Stimulated activated naive CD8-positive, alpha-beta T cell treated with anti-CD3 and anti-CD28 coated beads, Interleukin-15, amount 100 ng/mL, for 72 hours (primary cell): ENCODE measurements around the gene PDE4A.
"Not testable (repeated sequence)": the region's sequence is repeated elsewhere in the genome, so short reads cannot be mapped to it uniquely, and the experiment has no call there.

Experiments used
- ATAC-seq: fragments of 150-1000 bp; cut with Tn5 transposase; 2 replicates; pipeline ENCODE4 v1.10.0; 2021; ENCODE audit warnings: mild to moderate bottlenecking, moderate library complexity
- DNase-seq, 2 donors: peaks; one replicate each; pipeline ENCODE4 v3.0.0; 2021 to 2022
- H3K27ac Mint-ChIP-seq, 2 donors: one replicate each; pipeline ENCODE4 v1.8.0; 2022; ENCODE audit warnings: mild to moderate bottlenecking in 2 of 2, mixed read lengths in 2 of 2, moderate library complexity in 2 of 2
- H3K27me3 Mint-ChIP-seq: one replicate; pipeline ENCODE4 v1.8.0; 2022; ENCODE audit warnings: mixed read lengths
- H3K4me1 Mint-ChIP-seq: one replicate; pipeline ENCODE4 v1.8.0; 2022; ENCODE audit warnings: mild to moderate bottlenecking, mixed read lengths
- H3K4me3 Mint-ChIP-seq, 2 donors: one replicate each; pipeline ENCODE4 v1.8.0; 2022; ENCODE audit warnings: mild to moderate bottlenecking in 2 of 2, mixed read lengths in 2 of 2, moderate library complexity in 1 of 2
- H3K9me3 Mint-ChIP-seq, 2 donors: one replicate each; pipeline ENCODE4 v1.8.0; 2022; ENCODE audit warnings: mixed read lengths in 2 of 2

Gene PDE4A

GRCh38 chr19:10461047-10461949, 41.0 kb downstream of the PDE4A start:
- Mint-ChIP-seq H3K27me3 (peaks cover 12% of the 10 kb centered on the region), H3K27ac (no peak overlapping the region), H3K4me3 (peak overlapping the region; percentile 39 to 54), H3K4me1 (peaks cover 24% of the 10 kb centered on the region), H3K9me3 (no peaks in the 10 kb centered on the region)
- DNase-seq (peak; percentile 91 to 92), ATAC-seq (peak; percentile 98)

- DNase-seq, H3K9me3 Mint-ChIP-seq, ATAC-seq: not testable (repeated sequence)
- H3K27me3 Mint-ChIP-seq, result peaks cover 12% of the 10 kb centered on the region
- peak overlapping the region; percentile 38 to 45 for H3K4me3 Mint-ChIP-seq
- H3K4me1 Mint-ChIP-seq, result peaks cover 24% of the 10 kb centered on the region
- peak overlapping the region in 1 of 2 donors; percentile 74 for H3K27ac Mint-ChIP-seq
These were observed 41.7 kb downstream of the PDE4A start for GRCh38 chr19:10462042-10462441.

DNA sequence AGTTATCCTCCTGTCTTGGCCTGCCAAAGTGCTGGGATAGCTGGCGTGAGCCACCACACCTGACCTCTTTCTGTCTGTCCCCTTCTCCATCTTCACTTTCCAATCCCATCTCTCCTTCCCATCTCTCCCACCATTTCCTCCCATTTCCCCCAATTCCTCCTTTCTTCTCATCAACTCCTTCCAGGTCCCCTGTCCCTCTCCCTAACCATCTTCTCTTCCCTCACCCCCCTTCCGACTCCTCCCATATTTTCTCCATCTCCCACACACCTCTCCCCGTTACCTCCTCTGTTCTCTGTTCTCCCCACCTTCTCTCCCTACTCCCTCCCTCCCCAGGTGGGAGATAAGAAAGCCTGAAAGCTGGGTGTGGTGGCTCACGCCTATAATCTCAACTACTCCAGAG, 42.2 kb downstream of the PDE4A start:
- no peak for DNase-seq
- Mint-ChIP-seq H3K27ac (no peak overlapping the region), H3K27me3 (peaks cover 12% of the 10 kb centered on the region), H3K4me3 (peak overlapping the region in 1 of 2 donors; percentile 9), H3K4me1 (peaks cover 24% of the 10 kb centered on the region), H3K9me3 (no peaks in the 10 kb centered on the region)
- no peak for ATAC-seq

DNA sequence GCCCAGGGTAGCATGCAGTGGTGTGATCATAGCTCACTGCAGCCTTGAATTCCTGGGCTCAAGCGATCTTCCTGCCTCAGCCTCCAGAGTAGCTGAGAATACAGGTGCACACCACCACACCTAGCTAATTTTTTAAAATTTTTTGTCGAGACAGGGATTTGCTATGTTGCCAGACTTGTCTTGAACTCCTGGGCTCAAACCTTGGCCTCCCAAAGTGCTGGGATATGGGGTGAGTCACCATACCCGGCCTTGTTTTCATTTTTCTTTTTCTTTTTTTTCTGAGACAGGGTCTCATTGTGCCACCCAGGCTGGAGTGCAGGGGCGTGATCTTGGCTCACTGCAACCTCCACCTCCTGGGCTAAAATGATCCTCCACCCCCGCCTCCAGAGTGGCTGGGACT, 44.1 kb downstream of the PDE4A start:
- Mint-ChIP-seq H3K27me3 (peaks cover 12% of the 10 kb centered on the region), H3K27ac (no peak overlapping the region), H3K9me3 (no peaks in the 10 kb centered on the region), H3K4me1 (peaks cover 24% of the 10 kb centered on the region), H3K4me3 (no peak overlapping the region)
- DNase-seq (no peak), ATAC-seq (no peak)

DNA sequence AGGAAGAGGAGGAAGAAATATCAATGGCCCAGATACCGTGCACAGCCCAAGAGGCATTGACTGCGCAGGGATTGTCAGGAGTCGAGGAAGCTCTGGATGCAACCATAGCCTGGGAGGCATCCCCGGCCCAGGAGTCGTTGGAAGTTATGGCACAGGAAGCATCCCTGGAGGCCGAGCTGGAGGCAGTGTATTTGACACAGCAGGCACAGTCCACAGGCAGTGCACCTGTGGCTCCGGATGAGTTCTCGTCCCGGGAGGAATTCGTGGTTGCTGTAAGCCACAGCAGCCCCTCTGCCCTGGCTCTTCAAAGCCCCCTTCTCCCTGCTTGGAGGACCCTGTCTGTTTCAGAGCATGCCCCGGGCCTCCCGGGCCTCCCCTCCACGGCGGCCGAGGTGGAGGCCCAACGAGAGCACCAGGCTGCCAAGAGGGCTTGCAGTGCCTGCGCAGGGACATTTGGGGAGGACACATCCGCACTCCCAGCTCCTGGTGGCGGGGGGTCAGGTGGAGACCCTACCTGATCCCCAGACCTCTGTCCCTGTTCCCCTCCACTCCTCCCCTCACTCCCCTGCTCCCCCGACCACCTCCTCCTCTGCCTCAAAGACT, 46.9 kb downstream of the PDE4A start:
- Mint-ChIP-seq H3K27ac (peak overlapping the region in 1 of 2 donors; percentile 42), H3K27me3 (peaks cover 11% of the 10 kb centered on the region), H3K4me1 (peaks cover 8% of the 10 kb centered on the region), H3K4me3 (no peak overlapping the region), H3K9me3 (no peaks in the 10 kb centered on the region)
- DNase-seq (no peak), ATAC-seq (no peak)

GRCh38 chr19:10468133-10468532, 47.8 kb downstream of the PDE4A start:
- Mint-ChIP-seq H3K27ac (peak overlapping the region in 1 of 2 donors; percentile 13), H3K27me3 (peaks cover 2% of the 10 kb centered on the region)

GRCh38 chr19:10471909-10472308, 51.6 kb downstream of the PDE4A start:
- peaks cover 13% of the 10 kb centered on the region for H3K4me1 Mint-ChIP-seq
- no peak overlapping the region for H3K27ac Mint-ChIP-seq
- H3K27me3 Mint-ChIP-seq, result no peaks in the 10 kb centered on the region
- no peak overlapping the region for H3K4me3 Mint-ChIP-seq
- no peaks in the 10 kb centered on the region for H3K9me3 Mint-ChIP-seq
- no peak for ATAC-seq
- no peak for DNase-seq

More at GRCh38 chr19:10468133-10468532, 47.8 kb downstream of the PDE4A start:
- no peak for ATAC-seq
- no peak overlapping the region for H3K4me3 Mint-ChIP-seq
- H3K9me3 Mint-ChIP-seq, result no peaks in the 10 kb centered on the region
- DNase-seq, result no peak
- H3K4me1 Mint-ChIP-seq, result no peaks in the 10 kb centered on the region

- Mint-ChIP-seq H3K9me3 (no peaks in the 10 kb centered on the region), H3K27ac (no peak overlapping the region), H3K4me1 (peaks cover 13% of the 10 kb centered on the region), H3K27me3 (no peaks in the 10 kb centered on the region), H3K4me3 (no peak overlapping the region)
- DNase-seq, result no peak
- ATAC-seq, result no peak
These were observed 52.9 kb downstream of the PDE4A start for GRCh38 chr19:10473192-10473591.

GRCh38 chr19:10474962-10475451, 54.7 kb downstream of the PDE4A start:
- H3K4me3 Mint-ChIP-seq, result no peak overlapping the region
- no peaks in the 10 kb centered on the region for H3K9me3 Mint-ChIP-seq
- peaks cover 23% of the 10 kb centered on the region for H3K4me1 Mint-ChIP-seq
- peak overlapping the region in 1 of 2 donors; percentile 67 for H3K27ac Mint-ChIP-seq
- DNase-seq (no peak), ATAC-seq (no peak)
- H3K27me3 Mint-ChIP-seq, result no peaks in the 10 kb centered on the region

DNA sequence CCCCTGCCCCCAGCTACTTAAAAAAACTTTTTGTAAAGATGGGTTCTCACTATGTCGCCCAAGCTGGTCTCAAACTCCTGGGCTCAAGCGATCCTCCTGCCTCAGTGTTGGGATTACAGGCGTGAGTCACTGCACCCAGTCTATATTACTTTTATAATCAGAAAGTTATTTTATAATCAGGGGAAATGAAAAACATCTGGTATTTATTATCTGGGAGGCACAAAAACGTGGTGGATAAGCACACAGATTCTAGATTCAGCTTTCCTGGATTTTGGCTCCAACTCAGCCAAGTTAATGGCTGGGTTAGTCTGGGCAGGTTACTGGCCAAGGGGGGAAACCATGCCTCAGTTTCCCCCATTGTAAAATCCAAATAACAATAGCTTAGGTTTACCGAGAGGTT, 58.1 kb downstream of the PDE4A start:
- peak overlapping the region in 1 of 2 donors; percentile 39 for H3K4me3 Mint-ChIP-seq
- peaks cover 26% of the 10 kb centered on the region for H3K4me1 Mint-ChIP-seq
- DNase-seq (no peak), ATAC-seq (no peak)
- no peaks in the 10 kb centered on the region for H3K9me3 Mint-ChIP-seq
- no peaks in the 10 kb centered on the region for H3K27me3 Mint-ChIP-seq
- H3K27ac Mint-ChIP-seq, result no peak overlapping the region

DNA sequence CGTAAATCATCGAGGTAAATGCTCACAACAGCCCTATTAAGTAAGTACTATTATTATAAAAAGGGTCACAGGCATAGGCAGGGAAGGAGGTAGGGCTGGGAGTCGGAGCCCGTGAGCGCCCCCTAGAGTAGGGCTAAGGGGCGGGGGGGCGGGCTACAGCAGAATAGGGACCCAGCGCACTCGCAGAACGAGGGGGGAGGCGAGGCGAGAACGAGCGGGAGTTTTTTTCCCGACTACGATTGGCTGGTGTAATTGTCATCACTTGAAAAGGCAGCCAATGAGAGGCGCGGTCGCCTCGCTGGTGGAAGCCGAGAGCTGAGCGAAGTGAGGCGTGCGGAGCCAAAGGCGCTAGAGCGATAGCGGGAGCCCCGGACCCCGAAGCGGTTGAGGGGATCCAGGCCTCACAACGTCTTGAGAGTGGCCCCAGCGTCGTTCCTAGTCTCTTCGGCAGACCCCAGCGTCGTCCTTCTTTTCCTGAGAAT, 58.6 kb downstream of the PDE4A start:
- H3K9me3 Mint-ChIP-seq, result no peaks in the 10 kb centered on the region
- DNase-seq (peak; percentile 86 to 92), ATAC-seq (peak; percentile 98)
- H3K4me3 Mint-ChIP-seq, result peak overlapping the region; percentile 72 to 76
- H3K27me3 Mint-ChIP-seq, result no peaks in the 10 kb centered on the region
- peak overlapping the region in 1 of 2 donors; percentile 44 for H3K27ac Mint-ChIP-seq
- H3K4me1 Mint-ChIP-seq, result peaks cover 30% of the 10 kb centered on the region

- no peaks in the 10 kb centered on the region for H3K27me3 Mint-ChIP-seq
- H3K9me3 Mint-ChIP-seq, result no peaks in the 10 kb centered on the region
- H3K4me1 Mint-ChIP-seq, result peaks cover 7% of the 10 kb centered on the region
- H3K4me3 Mint-ChIP-seq, result no peak overlapping the region
- ATAC-seq (no peak), DNase-seq (no peak)
- H3K27ac Mint-ChIP-seq, result peak overlapping the region in 1 of 2 donors; percentile 44
These were observed 66.2 kb downstream of the PDE4A start for GRCh38 chr19:10486551-10486950.

GRCh38 chr19:10491472-10492047, 71.2 kb downstream of the PDE4A start:
- DNase-seq (no peak), ATAC-seq (no peak)
- Mint-ChIP-seq H3K4me1 (no peaks in the 10 kb centered on the region), H3K9me3 (no peaks in the 10 kb centered on the region), H3K27ac (no peak overlapping the region), H3K27me3 (no peaks in the 10 kb centered on the region), H3K4me3 (no peak overlapping the region)

DNA sequence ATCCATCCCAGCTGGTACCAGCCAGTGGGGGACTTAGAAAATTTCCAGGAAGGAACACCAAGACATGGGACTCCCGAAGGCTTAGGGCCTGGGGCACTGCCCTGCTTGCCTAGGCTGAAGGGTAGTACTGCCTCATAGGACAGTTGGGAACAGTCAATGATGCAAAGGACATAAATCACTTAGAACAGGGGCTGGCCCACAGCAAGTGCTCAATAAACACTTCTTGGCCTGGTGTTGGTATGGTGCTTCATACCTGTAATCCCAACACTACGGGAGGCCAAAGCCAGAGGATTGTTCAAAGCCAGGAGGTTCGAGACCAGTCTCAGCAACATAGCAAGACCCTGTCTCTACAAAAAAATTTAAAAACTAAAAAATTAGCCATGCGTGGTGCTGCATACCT, 77.0 kb downstream of the PDE4A start:
- Mint-ChIP-seq H3K9me3 (no peaks in the 10 kb centered on the region), H3K4me1 (peaks cover 42% of the 10 kb centered on the region), H3K4me3 (no peak overlapping the region), H3K27me3 (no peaks in the 10 kb centered on the region), H3K27ac (no peak overlapping the region)
- ATAC-seq (no peak), DNase-seq (no peak)

GRCh38 chr19:10499550-10500246, 79.4 kb downstream of the PDE4A start:
- Mint-ChIP-seq H3K4me1 (peaks cover 48% of the 10 kb centered on the region), H3K27ac (peak overlapping the region in 1 of 2 donors; percentile 42), H3K27me3 (no peaks in the 10 kb centered on the region), H3K9me3 (no peaks in the 10 kb centered on the region), H3K4me3 (no peak overlapping the region)
- ATAC-seq, result no peak
- no peak for DNase-seq
